ENCODE data around the gene KCNS3.

KCNS3 gene

GRCh38 chr2:17867133-17867532 lies 11.3 kb upstream of the KCNS3 start:
- no peaks in the 10 kb centered on the region for H3K27me3 ChIP-seq (ENCODE audit: insufficient read depth, poor library complexity, severe bottlenecking)
- TF ChIP-seq REST (IDR thresholded peaks at IDR 0.05; ENCODE audit: insufficient replicate concordance, low read depth): no peak
- TF ChIP-seq GABPA (IDR thresholded peaks at IDR 0.05; ENCODE audit: low read depth): no peak
- TF ChIP-seq, protein P1, sequence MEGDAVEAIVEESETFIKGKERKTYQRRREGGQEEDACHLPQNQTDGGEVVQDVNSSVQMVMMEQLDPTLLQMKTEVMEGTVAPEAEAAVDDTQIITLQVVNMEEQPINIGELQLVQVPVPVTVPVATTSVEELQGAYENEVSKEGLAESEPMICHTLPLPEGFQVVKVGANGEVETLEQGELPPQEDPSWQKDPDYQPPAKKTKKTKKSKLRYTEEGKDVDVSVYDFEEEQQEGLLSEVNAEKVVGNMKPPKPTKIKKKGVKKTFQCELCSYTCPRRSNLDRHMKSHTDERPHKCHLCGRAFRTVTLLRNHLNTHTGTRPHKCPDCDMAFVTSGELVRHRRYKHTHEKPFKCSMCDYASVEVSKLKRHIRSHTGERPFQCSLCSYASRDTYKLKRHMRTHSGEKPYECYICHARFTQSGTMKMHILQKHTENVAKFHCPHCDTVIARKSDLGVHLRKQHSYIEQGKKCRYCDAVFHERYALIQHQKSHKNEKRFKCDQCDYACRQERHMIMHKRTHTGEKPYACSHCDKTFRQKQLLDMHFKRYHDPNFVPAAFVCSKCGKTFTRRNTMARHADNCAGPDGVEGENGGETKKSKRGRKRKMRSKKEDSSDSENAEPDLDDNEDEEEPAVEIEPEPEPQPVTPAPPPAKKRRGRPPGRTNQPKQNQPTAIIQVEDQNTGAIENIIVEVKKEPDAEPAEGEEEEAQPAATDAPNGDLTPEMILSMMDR (IDR thresholded peaks at IDR 0.05; ENCODE audit: insufficient read depth, low read length): no peak
- TF ChIP-seq POLR2AphosphoS5 (IDR thresholded peaks at IDR 0.05; ENCODE audit: low read depth): no peak
- TF ChIP-seq SPI1 (IDR thresholded peaks at IDR 0.05; ENCODE audit: borderline replicate concordance, low read depth): no peak
- H3K27ac ChIP-seq (replicated peaks): no peak overlapping the region
- H3K4me3 ChIP-seq (replicated peaks; ENCODE audit: insufficient read depth, low read length): no peak overlapping the region
- no peak for DNase-seq (ENCODE audit: low read depth in 1 of 2, low spot score in 1 of 2)

GRCh38 chr2:17869128-17869527 lies 9.3 kb upstream of the KCNS3 start:
- TF ChIP-seq REST (IDR thresholded peaks at IDR 0.05; ENCODE audit: insufficient replicate concordance, low read depth): no peak
- no peak for TF ChIP-seq SPI1 (IDR thresholded peaks at IDR 0.05; ENCODE audit: borderline replicate concordance, low read depth)
- TF ChIP-seq POLR2AphosphoS5 (IDR thresholded peaks at IDR 0.05; ENCODE audit: low read depth): no peak
- TF ChIP-seq GABPA (IDR thresholded peaks at IDR 0.05; ENCODE audit: low read depth): no peak
- TF ChIP-seq, protein P1 (IDR thresholded peaks at IDR 0.05; ENCODE audit: insufficient read depth, low read length): no peak
- no peak for DNase-seq (ENCODE audit: low read depth in 1 of 2, low spot score in 1 of 2)
- Histone ChIP-seq H3K4me3 (replicated peaks; ENCODE audit: insufficient read depth, low read length) (no peak overlapping the region), H3K27ac (replicated peaks) (no peak overlapping the region), H3K27me3 (ENCODE audit: insufficient read depth, poor library complexity, severe bottlenecking) (no peaks in the 10 kb centered on the region)

DNA sequence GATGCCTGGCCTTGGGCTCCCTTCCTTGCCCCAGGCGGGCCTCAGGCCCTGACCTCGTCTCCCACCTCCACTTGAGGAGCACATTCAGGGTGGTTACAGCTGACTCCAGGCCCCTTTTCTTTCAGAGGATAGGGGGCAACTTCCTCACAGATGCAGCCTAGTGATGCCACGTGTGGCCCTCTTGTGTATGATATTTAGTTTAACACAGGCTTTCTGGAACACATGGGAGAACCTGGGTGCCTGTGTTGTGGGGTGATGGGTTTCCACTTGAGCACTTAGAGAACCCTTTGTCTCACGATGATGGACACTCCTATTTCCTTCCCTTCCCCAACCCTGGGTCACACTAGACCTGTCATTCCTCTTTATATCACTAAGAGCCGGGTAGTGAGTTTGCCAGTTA lies 6.8 kb upstream of the KCNS3 start:
- H3K4me3 ChIP-seq (replicated peaks; ENCODE audit: insufficient read depth, low read length): no peak overlapping the region
- H3K27ac ChIP-seq (replicated peaks): no peak overlapping the region
- TF ChIP-seq SPI1 (IDR thresholded peaks at IDR 0.05; ENCODE audit: borderline replicate concordance, low read depth) (no peak), POLR2AphosphoS5 (IDR thresholded peaks at IDR 0.05; ENCODE audit: low read depth) (no peak)
- TF ChIP-seq, protein P1 (IDR thresholded peaks at IDR 0.05; ENCODE audit: insufficient read depth, low read length): no peak
- peaks cover 2% of the 10 kb centered on the region for H3K27me3 ChIP-seq (ENCODE audit: insufficient read depth, poor library complexity, severe bottlenecking)
- DNase-seq (ENCODE audit: low read depth in 1 of 2, low spot score in 1 of 2): no peak

GRCh38 chr2:17873021-17873420 lies 5.4 kb upstream of the KCNS3 start:
- Histone ChIP-seq H3K27me3 (ENCODE audit: insufficient read depth, poor library complexity, severe bottlenecking) (peaks cover 10% of the 10 kb centered on the region), H3K4me3 (replicated peaks; ENCODE audit: insufficient read depth, low read length) (no peak overlapping the region)
- TF ChIP-seq, protein P1 (IDR thresholded peaks at IDR 0.05; ENCODE audit: insufficient read depth, low read length): no peak
- TF ChIP-seq REST (IDR thresholded peaks at IDR 0.05; ENCODE audit: insufficient replicate concordance, low read depth) (no peak), SPI1 (IDR thresholded peaks at IDR 0.05; ENCODE audit: borderline replicate concordance, low read depth) (no peak), GABPA (IDR thresholded peaks at IDR 0.05; ENCODE audit: low read depth) (no peak), POLR2AphosphoS5 (IDR thresholded peaks at IDR 0.05; ENCODE audit: low read depth) (no peak)

More at GRCh38 chr2:17873021-17873420, 5.4 kb upstream of the KCNS3 start:
- DNase-seq (ENCODE audit: low read depth in 1 of 2, low spot score in 1 of 2): no peak
- no peak overlapping the region for H3K27ac ChIP-seq (replicated peaks)

Data from HL-60 (cell line).